GM10266 (cell line): ENCODE measurements around the gene TIMP4.

Experiments used
- DNase-seq: peaks from one replicate; pipeline ENCODE4 v3.0.0; 2012; ENCODE audit errors: extremely low spot score
- CTCF ChIP-seq: IDR thresholded peaks from 2 replicates; pipeline ENCODE4 v1.5.1; 2012; ENCODE audit warnings: mild to moderate bottlenecking, low read depth; ENCODE audit not compliant: control insufficient read depth, insufficient read depth; ENCODE audit errors: missing control alignments

Gene TIMP4

DNA sequence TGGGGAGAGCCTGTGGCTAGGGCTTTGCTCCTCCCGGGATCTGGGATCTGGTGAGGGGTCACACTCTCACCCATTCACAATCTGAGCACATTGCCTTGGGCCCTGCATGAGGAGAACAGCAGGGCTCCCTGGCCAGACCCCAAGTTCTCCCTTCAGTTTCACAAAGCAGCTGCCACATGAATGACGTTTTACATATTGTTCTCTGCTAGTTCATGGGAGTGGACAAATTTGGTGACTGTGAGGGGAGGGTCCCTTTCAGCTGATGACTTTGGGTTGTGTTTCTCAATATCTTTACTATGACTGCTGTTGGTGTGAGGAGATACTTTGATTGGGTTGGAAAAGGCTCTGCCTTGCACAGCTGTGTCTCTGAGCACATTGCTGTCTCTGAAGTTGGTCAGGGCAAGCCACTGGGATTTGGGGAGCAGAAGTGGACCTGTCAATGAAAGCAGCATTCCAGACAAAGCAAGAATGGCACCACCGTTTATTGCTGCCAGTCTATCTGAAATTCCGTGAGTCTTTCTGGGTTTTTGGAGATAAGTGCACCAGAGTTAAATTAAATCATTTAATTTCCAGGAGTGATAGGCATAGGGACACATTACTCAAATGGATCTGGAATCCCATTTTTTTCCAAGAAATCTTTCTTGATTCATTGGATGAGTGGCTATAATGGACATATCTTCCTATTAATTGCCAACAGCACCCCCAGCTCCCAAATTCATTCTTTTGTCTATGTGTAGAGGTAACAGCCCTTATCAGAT lies 10.3 kb downstream of the TIMP4 start:
- no peak for TF ChIP-seq CTCF
- DNase-seq = no peak

DNA sequence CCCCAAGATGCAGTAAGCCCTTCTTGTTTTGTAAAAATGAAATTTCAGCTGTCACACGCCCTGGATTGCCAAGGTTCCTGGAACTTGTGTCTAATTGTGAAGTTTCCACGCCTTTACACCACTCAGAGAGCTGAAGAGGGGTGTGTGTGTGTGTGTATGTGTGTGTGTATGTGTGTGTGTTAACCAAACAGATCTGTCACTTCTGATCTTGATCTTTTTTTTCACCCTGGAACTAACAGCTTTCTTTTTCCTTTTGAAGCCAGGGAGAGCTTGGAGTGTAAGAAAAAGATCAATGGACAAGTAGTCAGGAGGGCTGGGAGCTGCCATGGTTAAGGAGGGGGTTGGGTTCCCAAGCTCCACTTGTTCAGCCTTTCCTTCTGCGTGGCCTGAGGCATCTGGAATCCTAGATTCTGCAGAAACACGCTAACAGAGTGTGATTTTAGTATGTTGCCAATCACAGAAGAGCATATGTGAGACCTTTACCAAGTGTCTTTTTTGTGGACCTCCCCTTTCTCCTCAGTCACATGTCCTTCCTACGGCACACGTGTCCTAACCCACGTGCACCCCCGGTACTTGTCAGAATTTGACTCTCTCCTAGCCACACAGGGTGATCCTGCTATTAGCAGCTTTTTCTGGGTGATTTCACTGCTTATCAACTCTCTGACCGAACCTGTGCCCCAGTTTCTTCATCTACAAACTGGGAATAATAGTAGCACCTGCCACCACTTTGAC lies 11.5 kb downstream of the TIMP4 start:
- no peak for DNase-seq

GRCh38 chr3:12143949-12144504 lies 14.7 kb downstream of the TIMP4 start:
- TF ChIP-seq CTCF = no peak
- DNase-seq = no peak

More for the DNA sequence above, 11.5 kb downstream of the TIMP4 start:
- no peak for TF ChIP-seq CTCF

DNA sequence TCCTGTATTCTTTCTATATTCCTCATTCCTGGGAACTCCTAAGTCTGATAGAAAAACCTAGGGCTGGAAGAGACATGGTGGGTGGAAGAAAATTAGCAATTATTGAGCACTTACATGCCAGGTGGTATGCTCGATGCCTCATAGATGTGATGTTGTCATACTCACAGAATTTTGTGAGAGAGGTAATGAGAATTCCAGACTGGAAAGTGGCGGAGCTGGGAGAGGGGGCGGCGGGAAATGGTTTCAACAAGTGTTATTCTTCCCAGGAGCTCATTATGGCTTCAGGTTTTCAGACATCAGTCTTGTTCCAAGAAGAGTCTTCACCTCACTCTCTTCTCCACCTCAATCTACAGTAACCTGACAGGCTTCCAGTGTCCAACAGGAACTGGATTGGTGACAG lies 16.2 kb downstream of the TIMP4 start:
- no peak for DNase-seq
- no peak for TF ChIP-seq CTCF

DNA sequence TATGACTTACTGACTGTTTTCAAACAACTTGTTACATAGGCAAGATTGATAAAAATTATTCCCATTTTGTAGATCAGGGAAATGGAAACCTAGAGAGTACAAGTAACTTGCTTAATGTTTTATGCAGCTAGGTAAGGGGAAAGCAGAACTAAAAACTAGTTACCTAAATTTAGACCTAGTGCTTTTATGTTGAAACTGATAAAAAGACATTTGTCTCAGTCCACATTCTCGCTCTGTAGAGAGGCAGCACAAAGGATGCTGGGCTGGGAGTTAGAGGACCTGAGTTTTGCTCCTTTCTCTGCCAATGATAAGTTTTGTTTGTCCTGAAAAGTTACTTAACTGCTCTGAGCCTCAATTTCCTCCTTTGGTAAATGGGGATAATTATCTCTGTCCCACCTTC lies 17.4 kb downstream of the TIMP4 start:
- DNase-seq = no peak
- no peak for TF ChIP-seq CTCF

GRCh38 chr3:12139111-12139511 lies 19.6 kb downstream of the TIMP4 start:
- TF ChIP-seq CTCF = no peak
- DNase-seq = no peak

GRCh38 chr3:12138044-12138443 lies 20.7 kb downstream of the TIMP4 start:
- peak; percentile 35 for DNase-seq
- peak; percentile 55 for TF ChIP-seq CTCF
